Fibroblast of lung (primary cell): ENCODE results near the gene PIK3AP1.

Experiments
- EZH2 ChIP-seq: IDR thresholded peaks from 2 replicates; pipeline ENCODE4 v1.5.1; 2012; ENCODE audit warnings: low read length, control low read depth, mild to moderate bottlenecking; ENCODE audit errors: missing control alignments
- TF ChIP-seq, protein P1 (sequence below), 2 donors: IDR thresholded peaks in 1 of 2; conservative IDR thresholded peaks in 1 of 2; 1 replicate in 1 of 2; 2 replicates in 1 of 2; pipeline ENCODE4 v1.5.1; 2011 to 2012; ENCODE audit warnings: low read length in 2 of 2, control low read depth in 1 of 2, inconsistent platforms in 1 of 2, low read depth in 1 of 2, mild to moderate bottlenecking in 1 of 2

DNA sequence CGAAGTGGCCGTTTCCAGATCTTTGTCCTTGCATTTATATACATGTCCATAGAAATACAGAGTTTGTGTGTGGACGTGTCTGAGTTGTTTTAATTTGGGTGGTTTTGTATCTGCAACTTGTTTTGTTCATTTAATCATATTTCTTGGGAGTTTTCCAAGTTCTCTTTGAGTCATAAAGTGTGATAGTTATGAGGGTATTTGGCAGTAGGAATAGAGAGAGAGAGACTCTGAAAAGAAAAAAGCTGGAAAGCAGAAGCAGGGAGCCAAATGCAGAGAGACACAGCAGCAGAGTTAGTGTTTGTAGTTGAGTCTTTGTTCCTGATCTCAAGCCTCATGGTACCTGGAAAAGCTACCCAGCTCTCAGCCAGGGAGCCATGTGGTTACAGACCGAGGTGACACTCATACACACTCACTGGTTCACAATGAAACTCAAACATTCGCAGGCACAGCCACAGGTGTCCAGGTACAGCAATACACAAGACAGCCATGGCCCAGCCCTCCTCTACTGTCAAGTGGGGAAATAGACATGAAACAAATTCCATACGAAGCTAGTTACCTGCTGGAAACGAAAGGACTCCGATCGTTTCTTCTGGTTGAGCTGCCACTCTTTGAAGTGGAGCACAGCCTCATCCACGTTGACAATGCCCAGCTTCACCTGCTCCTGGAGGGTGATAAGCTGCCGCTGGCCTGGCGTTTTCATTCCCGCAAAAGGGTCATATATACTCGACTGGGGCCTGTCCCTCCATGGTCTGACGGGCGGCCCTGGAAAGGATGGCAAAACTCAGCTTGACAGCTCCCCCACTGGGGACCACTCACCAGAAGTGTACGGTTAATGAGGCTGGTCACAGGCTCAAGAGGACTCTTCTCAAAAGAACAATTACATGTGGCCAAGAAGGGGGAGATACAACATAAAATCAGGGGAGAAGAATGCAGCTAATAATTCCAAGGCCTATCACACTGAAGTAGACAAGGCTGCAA lies 100.2 kb downstream of the PIK3AP1 start:
- TF ChIP-seq, protein P1, sequence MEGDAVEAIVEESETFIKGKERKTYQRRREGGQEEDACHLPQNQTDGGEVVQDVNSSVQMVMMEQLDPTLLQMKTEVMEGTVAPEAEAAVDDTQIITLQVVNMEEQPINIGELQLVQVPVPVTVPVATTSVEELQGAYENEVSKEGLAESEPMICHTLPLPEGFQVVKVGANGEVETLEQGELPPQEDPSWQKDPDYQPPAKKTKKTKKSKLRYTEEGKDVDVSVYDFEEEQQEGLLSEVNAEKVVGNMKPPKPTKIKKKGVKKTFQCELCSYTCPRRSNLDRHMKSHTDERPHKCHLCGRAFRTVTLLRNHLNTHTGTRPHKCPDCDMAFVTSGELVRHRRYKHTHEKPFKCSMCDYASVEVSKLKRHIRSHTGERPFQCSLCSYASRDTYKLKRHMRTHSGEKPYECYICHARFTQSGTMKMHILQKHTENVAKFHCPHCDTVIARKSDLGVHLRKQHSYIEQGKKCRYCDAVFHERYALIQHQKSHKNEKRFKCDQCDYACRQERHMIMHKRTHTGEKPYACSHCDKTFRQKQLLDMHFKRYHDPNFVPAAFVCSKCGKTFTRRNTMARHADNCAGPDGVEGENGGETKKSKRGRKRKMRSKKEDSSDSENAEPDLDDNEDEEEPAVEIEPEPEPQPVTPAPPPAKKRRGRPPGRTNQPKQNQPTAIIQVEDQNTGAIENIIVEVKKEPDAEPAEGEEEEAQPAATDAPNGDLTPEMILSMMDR (conservative IDR thresholded peaks at IDR 0.05 in 1 of 2, IDR thresholded peaks at IDR 0.05 in 1 of 2; ENCODE audit: low read depth in 1 of 2, low read length in 2 of 2): no peak
- TF ChIP-seq EZH2: no peak
